Subcutaneous abdominal adipose tissue (tissue), 5 donors: ENCODE results near the gene ALX4.

ENCODE experiments used
- H3K27ac ChIP-seq: one replicate; pipeline ENCODE4 v1.7.0; 2013; ENCODE audit warnings: low read depth, mild to moderate bottlenecking, inconsistent platforms, low read length, moderate library complexity
- H3K27me3 ChIP-seq, 5 donors: one replicate each; pipeline ENCODE4 v1.7.0; 2013; ENCODE audit warnings: low read length in 5 of 5, inconsistent platforms in 1 of 5; ENCODE audit not compliant: control insufficient read depth in 5 of 5, insufficient read depth in 4 of 5
- H3K36me3 ChIP-seq, 5 donors: one replicate each; pipeline ENCODE4 v1.7.0; 2013; ENCODE audit warnings: low read length in 5 of 5; ENCODE audit not compliant: control insufficient read depth in 5 of 5, insufficient read depth in 5 of 5
- H3K4me1 ChIP-seq, 5 donors: one replicate each; pipeline ENCODE4 v1.7.0; 2013; ENCODE audit warnings: low read length in 5 of 5, mild to moderate bottlenecking in 3 of 5, moderate library complexity in 1 of 5; ENCODE audit not compliant: control insufficient read depth in 5 of 5, insufficient read depth in 5 of 5
- H3K4me3 ChIP-seq, 5 donors: one replicate each; pipeline ENCODE4 v1.7.0; 2013; ENCODE audit warnings: low read length in 5 of 5, low read depth in 1 of 5
- H3K9ac ChIP-seq, 5 donors: one replicate each; pipeline ENCODE4 v1.7.0; 2013; ENCODE audit warnings: low read length in 5 of 5, mild to moderate bottlenecking in 4 of 5, moderate library complexity in 3 of 5
- H3K9me3 ChIP-seq, 5 donors: one replicate each; pipeline ENCODE4 v1.7.0; 2013; ENCODE audit warnings: low read length in 5 of 5; ENCODE audit not compliant: control insufficient read depth in 5 of 5
- donor health status: healthy.
- donor health status: healthy.
- donor health status: healthy.
- donor health status: healthy.
- donor health status: healthy.

ALX4 gene

DNA sequence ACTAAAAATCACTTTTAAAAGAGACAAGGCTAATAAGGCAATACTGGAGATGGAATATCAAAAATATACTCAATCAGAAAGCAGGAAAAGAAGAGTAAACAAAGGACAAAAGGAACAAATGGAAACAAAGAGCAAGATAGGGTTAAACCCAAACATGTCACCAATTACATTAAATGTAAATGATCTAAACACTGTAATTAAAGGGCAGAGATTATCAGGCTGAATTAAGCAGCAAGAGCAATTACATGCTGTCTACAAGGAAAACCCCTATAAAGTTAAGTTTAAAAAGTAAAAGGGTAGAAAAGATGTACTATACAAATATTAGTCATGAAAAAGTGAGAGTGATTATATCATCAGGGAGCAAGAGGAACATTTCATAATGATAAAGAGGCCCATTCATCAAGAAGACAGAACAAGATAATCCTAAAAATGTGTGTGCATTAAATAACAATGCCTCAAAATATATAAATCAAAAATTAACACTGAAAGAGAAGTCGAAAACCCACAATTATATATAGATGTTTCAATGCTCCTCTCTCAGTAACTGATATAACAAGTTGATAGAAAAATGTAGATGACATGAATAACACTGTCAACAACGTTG, 56.8 kb downstream of the ALX4 start:
- Histone ChIP-seq H3K27ac (no peak overlapping the region), H3K9me3 (peaks cover 0 to 17% (median 15%) of the 10 kb centered on the region in 5 donors), H3K4me1 (peaks cover 0 to 10% (median 2%) of the 10 kb centered on the region in 5 donors)

GRCh38 chr11:44250421-44250820, 59.5 kb downstream of the ALX4 start:
- no peaks in the 10 kb centered on the region for H3K27me3 ChIP-seq
- H3K27ac ChIP-seq: no peak overlapping the region
- H3K4me1 ChIP-seq: peaks cover 0 to 21% (median 17%) of the 10 kb centered on the region in 5 donors
- H3K36me3 ChIP-seq: peaks cover 0 to 5% (median 0%) of the 10 kb centered on the region in 5 donors
- H3K9me3 ChIP-seq: peaks cover 0 to 17% (median 15%) of the 10 kb centered on the region in 5 donors
- no peak overlapping the region for H3K9ac ChIP-seq
- H3K4me3 ChIP-seq: no peak overlapping the region

More for the DNA sequence above, 56.8 kb downstream of the ALX4 start:
- no peak overlapping the region for H3K9ac ChIP-seq
- no peaks in the 10 kb centered on the region for H3K36me3 ChIP-seq
- no peaks in the 10 kb centered on the region for H3K27me3 ChIP-seq
- no peak overlapping the region for H3K4me3 ChIP-seq

DNA sequence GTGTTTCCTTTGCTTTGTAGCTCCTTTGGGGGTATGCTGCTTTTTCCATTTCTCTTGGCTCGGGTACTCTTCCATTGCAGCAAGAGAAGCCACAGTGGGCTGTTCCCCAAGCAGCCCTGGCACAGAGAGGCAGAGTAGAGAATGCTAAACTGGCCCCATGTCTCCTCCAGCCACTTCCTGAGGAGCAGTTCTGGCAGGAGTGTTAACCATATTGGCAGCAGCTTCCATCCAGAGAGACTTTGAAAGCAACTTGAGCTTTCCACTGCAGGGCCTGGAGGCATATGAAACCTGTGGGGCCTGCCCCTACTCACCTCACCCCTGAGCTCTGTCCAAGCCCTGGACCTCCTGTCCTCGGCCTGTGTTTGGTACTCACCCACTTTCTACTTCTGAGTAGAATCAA, 61.8 kb downstream of the ALX4 start:
- Histone ChIP-seq H3K36me3 (peaks cover 2 to 13% (median 9%) of the 10 kb centered on the region in 5 donors), H3K27ac (no peak overlapping the region), H3K9me3 (peaks cover 0 to 12% (median 11%) of the 10 kb centered on the region in 5 donors), H3K4me1 (peaks cover 2 to 36% (median 31%) of the 10 kb centered on the region in 5 donors), H3K4me3 (no peak overlapping the region), H3K27me3 (no peaks in the 10 kb centered on the region), H3K9ac (no peak overlapping the region)

DNA sequence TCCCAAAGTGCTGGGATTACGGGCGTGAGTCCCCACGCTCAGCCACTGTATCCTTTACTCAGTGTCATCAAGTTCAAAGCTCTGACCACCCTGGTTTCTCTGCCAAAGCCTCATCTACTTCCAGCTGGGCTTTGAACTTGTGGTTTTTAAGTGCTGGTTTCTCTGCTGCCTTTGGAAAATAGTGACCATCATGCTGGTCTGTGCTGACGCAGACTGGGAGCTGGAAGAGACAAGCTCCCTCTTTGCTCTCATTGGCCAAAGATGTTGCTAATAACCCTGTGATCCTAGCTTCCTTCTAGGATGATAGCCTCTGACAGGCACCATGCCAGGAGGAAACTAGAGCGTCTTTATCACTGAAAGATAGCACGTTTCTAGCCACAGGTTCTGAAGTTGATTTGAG, 62.4 kb downstream of the ALX4 start:
- peaks cover 2 to 14% (median 10%) of the 10 kb centered on the region in 5 donors for H3K36me3 ChIP-seq
- peaks cover 2 to 42% (median 35%) of the 10 kb centered on the region in 5 donors for H3K4me1 ChIP-seq
- no peak overlapping the region for H3K27ac ChIP-seq
- H3K4me3 ChIP-seq: no peak overlapping the region
- no peaks in the 10 kb centered on the region for H3K27me3 ChIP-seq
- H3K9ac ChIP-seq: no peak overlapping the region
- H3K9me3 ChIP-seq: peaks cover 0 to 6% (median 5%) of the 10 kb centered on the region in 5 donors

- no peak overlapping the region for H3K9ac ChIP-seq
- H3K27me3 ChIP-seq: no peaks in the 10 kb centered on the region
- H3K36me3 ChIP-seq: peaks cover 2 to 21% (median 10%) of the 10 kb centered on the region in 5 donors
- H3K4me3 ChIP-seq: no peak overlapping the region
- no peaks in the 10 kb centered on the region for H3K9me3 ChIP-seq
- no peak overlapping the region for H3K27ac ChIP-seq
- H3K4me1 ChIP-seq: peaks cover 2 to 50% (median 43%) of the 10 kb centered on the region in 5 donors
Measured at GRCh38 chr11:44246726-44247125, 63.2 kb downstream of the ALX4 start.

GRCh38 chr11:44244639-44245310, 65.2 kb downstream of the ALX4 start:
- Histone ChIP-seq H3K9ac (no peak overlapping the region), H3K27ac (no peak overlapping the region), H3K4me1 (peaks cover 2 to 54% (median 46%) of the 10 kb centered on the region in 5 donors), H3K4me3 (no peak overlapping the region), H3K36me3 (peaks cover 2 to 21% (median 13%) of the 10 kb centered on the region in 5 donors), H3K9me3 (no peaks in the 10 kb centered on the region), H3K27me3 (no peaks in the 10 kb centered on the region)

GRCh38 chr11:44243595-44244343, 66.2 kb downstream of the ALX4 start:
- no peaks in the 10 kb centered on the region for H3K27me3 ChIP-seq
- H3K9ac ChIP-seq: no peak overlapping the region
- H3K36me3 ChIP-seq: peaks cover 2 to 24% (median 13%) of the 10 kb centered on the region in 5 donors
- H3K4me1 ChIP-seq: peaks cover 2 to 54% (median 46%) of the 10 kb centered on the region in 5 donors
- no peak overlapping the region for H3K4me3 ChIP-seq
- H3K9me3 ChIP-seq: no peaks in the 10 kb centered on the region
- H3K27ac ChIP-seq: no peak overlapping the region

GRCh38 chr11:44243086-44243485, 66.9 kb downstream of the ALX4 start:
- H3K4me3 ChIP-seq: no peak overlapping the region
- no peaks in the 10 kb centered on the region for H3K27me3 ChIP-seq
- H3K27ac ChIP-seq: no peak overlapping the region
- H3K4me1 ChIP-seq: peaks cover 2 to 52% (median 42%) of the 10 kb centered on the region in 5 donors
- H3K9ac ChIP-seq: no peak overlapping the region
- peaks cover 2 to 27% (median 13%) of the 10 kb centered on the region in 5 donors for H3K36me3 ChIP-seq
- no peaks in the 10 kb centered on the region for H3K9me3 ChIP-seq

DNA sequence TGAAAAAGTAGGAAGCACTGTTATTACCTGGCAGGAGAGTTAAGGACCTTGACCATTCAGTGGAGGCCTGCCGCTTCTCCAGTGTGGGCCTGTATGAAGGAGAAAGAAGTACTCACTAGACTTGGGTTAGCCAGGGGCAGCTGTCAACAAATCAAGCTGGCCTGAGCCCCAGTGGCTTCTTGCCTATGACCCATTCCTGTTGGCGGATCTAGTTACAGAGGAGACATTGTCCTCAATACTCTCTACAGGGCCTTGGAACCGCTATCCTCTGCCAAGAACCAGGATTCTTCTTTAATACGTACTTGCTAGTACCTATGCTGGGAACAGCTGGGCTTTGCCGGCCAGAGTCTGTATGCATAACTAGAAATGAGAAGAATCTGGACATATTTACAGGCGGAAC, 68.1 kb downstream of the ALX4 start:
- Histone ChIP-seq H3K36me3 (peaks cover 2 to 34% (median 15%) of the 10 kb centered on the region in 5 donors), H3K9me3 (no peaks in the 10 kb centered on the region), H3K4me1 (peaks cover 2 to 41% (median 32%) of the 10 kb centered on the region in 5 donors), H3K27ac (no peak overlapping the region), H3K9ac (no peak overlapping the region), H3K4me3 (no peak overlapping the region), H3K27me3 (no peaks in the 10 kb centered on the region)

DNA sequence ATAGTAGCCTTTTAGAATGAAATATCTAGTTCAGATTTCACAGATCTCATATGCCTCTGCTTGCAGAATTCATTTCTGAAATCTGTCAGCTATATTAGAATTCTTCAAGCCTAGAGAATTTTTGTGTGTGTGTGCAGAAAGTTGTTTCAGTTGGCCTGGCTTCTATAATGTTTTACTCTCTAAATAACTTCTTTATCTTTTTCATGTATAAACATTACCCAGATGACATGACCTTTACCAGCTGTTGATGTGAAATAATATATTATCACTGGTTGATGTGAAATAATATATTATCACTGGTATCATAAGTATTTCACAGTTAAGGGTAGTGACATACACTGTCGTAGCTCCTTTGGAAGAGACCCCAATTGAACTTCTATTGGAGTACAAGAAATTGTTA, 72.8 kb downstream of the ALX4 start:
- H3K9me3 ChIP-seq: no peaks in the 10 kb centered on the region
- H3K36me3 ChIP-seq: peaks cover 2 to 34% (median 17%) of the 10 kb centered on the region in 5 donors
- no peak overlapping the region for H3K4me3 ChIP-seq
- H3K27ac ChIP-seq: no peak overlapping the region
- no peaks in the 10 kb centered on the region for H3K27me3 ChIP-seq
- H3K9ac ChIP-seq: no peak overlapping the region
- H3K4me1 ChIP-seq: peaks cover 0 to 19% (median 9%) of the 10 kb centered on the region in 5 donors
